ENCODE data around the gene TPH1.
A peak's percentile ranks its signal among the peaks of the same experiment; 100 is the strongest.

TPH1 gene

DNA sequence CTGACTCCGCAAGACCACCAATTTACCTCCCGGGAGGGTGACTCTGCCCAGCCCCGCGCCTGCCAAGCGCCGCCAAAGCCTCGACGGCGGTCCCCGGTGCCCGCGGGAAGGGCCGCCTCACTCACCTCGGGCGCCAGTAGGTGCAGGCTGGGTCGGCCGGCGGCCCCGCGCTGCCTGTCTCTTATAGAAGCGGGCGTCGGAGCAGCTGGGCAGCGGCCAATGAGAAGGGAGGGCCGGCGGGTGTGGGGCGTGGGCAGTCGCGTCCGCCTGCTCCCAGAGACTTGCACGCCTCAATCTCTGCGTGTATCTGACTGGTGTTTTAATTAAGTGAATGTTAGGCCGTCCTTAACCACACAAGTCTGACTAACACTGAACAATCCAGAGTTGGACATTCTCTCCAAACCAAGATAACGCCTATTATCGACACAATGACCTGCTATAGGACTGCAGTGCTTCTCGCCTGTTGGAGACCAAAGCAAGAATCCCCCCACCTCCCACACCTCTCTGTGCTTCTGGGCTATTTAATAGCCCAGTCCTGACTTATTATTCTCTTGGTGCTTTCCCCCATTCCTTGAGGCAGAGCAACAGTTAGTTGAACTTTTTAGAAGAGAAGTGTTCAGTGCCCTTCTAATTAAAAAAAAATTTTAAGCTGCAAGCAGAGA, at the start of gene TPH1:
TPH1 (minus strand) TSS at position 154 of the 662 bp plus-strand sequence. CDS start 5,507 bp downstream, outside the sequence.
- Histone ChIP-seq H3K36me3 (ENCODE audit: insufficient read depth, low read length) (no peaks in the 10 kb centered on the region), H3K4me1 (ENCODE audit: insufficient read depth, low read length) (no peaks in the 10 kb centered on the region), H3K9me3 (ENCODE audit: low read length) (no peaks in the 10 kb centered on the region), H3K27ac (ENCODE audit: low read depth, low read length) (no peak within 1 kb of the TSS), H3K27me3 (ENCODE audit: control insufficient read depth in 1 of 2, insufficient read depth in 2 of 2, low read length in 2 of 2) (peaks cover 9 to 19% of the 10 kb centered on the region in 2 donors), H3K4me3 (ENCODE audit: low read depth in 1 of 2, low read length in 2 of 2) (peak within 1 kb of the TSS in 1 of 2 donors; percentile 27), H3K9ac (ENCODE audit: low read length) (no peak within 1 kb of the TSS)

DNA sequence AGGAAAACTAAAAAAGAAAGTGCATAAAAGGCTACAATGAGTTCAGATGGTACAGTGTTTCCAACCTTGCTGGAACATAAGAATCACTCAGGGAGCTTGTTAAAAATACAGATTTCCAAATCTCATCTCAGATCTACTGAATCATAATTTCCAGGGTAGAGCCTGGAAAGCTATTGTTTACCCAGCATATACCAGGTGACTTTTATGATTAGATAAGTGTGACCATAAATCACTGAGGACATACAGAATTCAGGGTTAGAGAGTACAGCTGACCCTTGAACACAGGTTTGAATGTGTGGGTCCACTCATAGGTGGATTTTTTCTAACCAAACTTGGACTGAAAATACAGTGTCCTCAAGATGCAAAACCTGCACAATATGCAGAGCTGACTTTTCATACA, 47.9 kb upstream of the TPH1 start:
- Histone ChIP-seq H3K36me3 (ENCODE audit: insufficient read depth, low read length) (peaks cover 51% of the 10 kb centered on the region), H3K4me1 (ENCODE audit: insufficient read depth, low read length) (no peaks in the 10 kb centered on the region), H3K9me3 (ENCODE audit: low read length) (no peaks in the 10 kb centered on the region), H3K9ac (ENCODE audit: low read length) (no peak overlapping the region), H3K27me3 (ENCODE audit: control insufficient read depth in 1 of 2, insufficient read depth in 2 of 2, low read length in 2 of 2) (no peaks in the 10 kb centered on the region), H3K27ac (ENCODE audit: low read depth, low read length) (no peak overlapping the region), H3K4me3 (ENCODE audit: low read depth in 1 of 2, low read length in 2 of 2) (no peak overlapping the region)

DNA sequence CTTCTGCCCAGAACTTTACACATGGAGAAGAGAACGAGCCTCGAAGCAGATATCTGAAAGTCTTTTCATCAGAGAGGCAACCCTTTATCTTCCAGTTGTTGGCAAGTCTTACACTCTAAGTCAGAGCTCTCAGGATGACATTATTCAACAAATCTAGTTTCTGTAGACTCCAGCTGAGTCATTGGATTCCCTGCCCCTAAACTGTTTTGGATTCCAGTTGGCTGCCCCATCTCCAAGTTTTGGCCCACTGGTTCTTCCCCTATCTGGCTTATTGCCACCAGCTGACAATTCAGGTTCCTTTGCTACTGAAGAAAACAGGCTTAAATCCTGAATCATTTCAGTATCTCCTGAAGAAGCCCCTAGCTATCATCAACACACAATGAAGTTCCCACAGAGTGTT, 45.7 kb upstream of the TPH1 start:
- no peak overlapping the region for H3K27ac ChIP-seq (ENCODE audit: low read depth, low read length)
- H3K9ac ChIP-seq (ENCODE audit: low read length) = no peak overlapping the region
- no peaks in the 10 kb centered on the region for H3K4me1 ChIP-seq (ENCODE audit: insufficient read depth, low read length)
- no peaks in the 10 kb centered on the region for H3K9me3 ChIP-seq (ENCODE audit: low read length)
- no peak overlapping the region for H3K4me3 ChIP-seq (ENCODE audit: low read depth in 1 of 2, low read length in 2 of 2)
- peaks cover 67% of the 10 kb centered on the region for H3K36me3 ChIP-seq (ENCODE audit: insufficient read depth, low read length)
- H3K27me3 ChIP-seq (ENCODE audit: control insufficient read depth in 1 of 2, insufficient read depth in 2 of 2, low read length in 2 of 2) = no peaks in the 10 kb centered on the region

DNA sequence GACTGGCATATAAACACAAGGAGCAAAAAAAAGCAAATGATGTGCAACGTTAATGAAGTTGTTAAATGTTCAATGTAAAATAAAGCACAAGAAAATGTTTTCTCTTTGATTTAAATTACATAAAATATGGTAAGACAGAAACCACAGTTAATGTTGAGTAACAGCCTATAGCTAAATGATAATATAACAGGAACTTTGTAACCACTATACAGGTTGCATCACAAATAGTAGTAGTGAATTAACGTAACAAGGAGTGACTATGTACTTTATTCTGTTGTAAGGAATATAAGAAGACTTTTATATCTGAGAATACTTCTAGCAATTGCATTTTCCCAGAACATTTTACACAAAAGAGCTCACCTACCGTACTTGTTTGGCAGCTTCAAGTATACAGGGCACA, 42.9 kb upstream of the TPH1 start:
- H3K4me1 ChIP-seq (ENCODE audit: insufficient read depth, low read length) = no peaks in the 10 kb centered on the region
- H3K27me3 ChIP-seq (ENCODE audit: control insufficient read depth in 1 of 2, insufficient read depth in 2 of 2, low read length in 2 of 2) = no peaks in the 10 kb centered on the region
- H3K4me3 ChIP-seq (ENCODE audit: low read depth in 1 of 2, low read length in 2 of 2) = no peak overlapping the region
- no peak overlapping the region for H3K9ac ChIP-seq (ENCODE audit: low read length)
- H3K36me3 ChIP-seq (ENCODE audit: insufficient read depth, low read length) = peaks cover 56% of the 10 kb centered on the region
- H3K27ac ChIP-seq (ENCODE audit: low read depth, low read length) = no peak overlapping the region
- H3K9me3 ChIP-seq (ENCODE audit: low read length) = no peaks in the 10 kb centered on the region

- Histone ChIP-seq H3K9me3 (ENCODE audit: low read length) (no peaks in the 10 kb centered on the region), H3K4me1 (ENCODE audit: insufficient read depth, low read length) (no peaks in the 10 kb centered on the region), H3K9ac (ENCODE audit: low read length) (no peak overlapping the region), H3K27me3 (ENCODE audit: control insufficient read depth in 1 of 2, insufficient read depth in 2 of 2, low read length in 2 of 2) (no peaks in the 10 kb centered on the region), H3K36me3 (ENCODE audit: insufficient read depth, low read length) (peaks cover 54% of the 10 kb centered on the region), H3K27ac (ENCODE audit: low read depth, low read length) (no peak overlapping the region), H3K4me3 (ENCODE audit: low read depth in 1 of 2, low read length in 2 of 2) (no peak overlapping the region)
Measured at GRCh38 chr11:18088366-18088765, 42.3 kb upstream of the TPH1 start.

DNA sequence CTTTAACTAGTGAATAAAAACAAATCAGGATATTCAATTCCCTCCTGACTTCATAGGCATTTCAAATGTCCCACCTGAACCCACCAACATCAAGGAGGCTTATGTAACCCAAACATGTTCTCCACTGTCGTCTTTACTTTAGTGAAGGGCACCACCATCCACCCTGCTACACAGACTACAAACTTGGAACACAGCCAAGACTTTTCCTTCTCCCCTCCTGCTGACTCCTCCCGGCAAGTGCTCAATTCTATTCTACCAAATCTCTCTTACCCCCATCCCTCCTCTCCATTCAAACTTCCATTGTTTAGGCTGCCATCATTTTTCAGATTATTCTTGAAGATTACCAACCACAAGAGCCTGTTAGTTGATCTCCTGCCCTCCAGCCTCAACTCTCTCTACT, 35.5 kb upstream of the TPH1 start:
- no peak overlapping the region for H3K27ac ChIP-seq (ENCODE audit: low read depth, low read length)
- H3K4me1 ChIP-seq (ENCODE audit: insufficient read depth, low read length) = no peaks in the 10 kb centered on the region
- peaks cover 26% of the 10 kb centered on the region for H3K36me3 ChIP-seq (ENCODE audit: insufficient read depth, low read length)
- no peaks in the 10 kb centered on the region for H3K9me3 ChIP-seq (ENCODE audit: low read length)
- H3K9ac ChIP-seq (ENCODE audit: low read length) = no peak overlapping the region
- H3K27me3 ChIP-seq (ENCODE audit: control insufficient read depth in 1 of 2, insufficient read depth in 2 of 2, low read length in 2 of 2) = no peaks in the 10 kb centered on the region
- H3K4me3 ChIP-seq (ENCODE audit: low read depth in 1 of 2, low read length in 2 of 2) = no peak overlapping the region

- H3K27me3 ChIP-seq (ENCODE audit: control insufficient read depth in 1 of 2, insufficient read depth in 2 of 2, low read length in 2 of 2) = no peaks in the 10 kb centered on the region
- H3K36me3 ChIP-seq (ENCODE audit: insufficient read depth, low read length) = peaks cover 20% of the 10 kb centered on the region
- no peak overlapping the region for H3K27ac ChIP-seq (ENCODE audit: low read depth, low read length)
- H3K9ac ChIP-seq (ENCODE audit: low read length) = no peak overlapping the region
- H3K4me1 ChIP-seq (ENCODE audit: insufficient read depth, low read length) = no peaks in the 10 kb centered on the region
- no peaks in the 10 kb centered on the region for H3K9me3 ChIP-seq (ENCODE audit: low read length)
- no peak overlapping the region for H3K4me3 ChIP-seq (ENCODE audit: low read depth in 1 of 2, low read length in 2 of 2)
Measured at GRCh38 chr11:18080451-18080850, 34.4 kb upstream of the TPH1 start.

GRCh38 chr11:18078909-18079308, 32.8 kb upstream of the TPH1 start:
- H3K27me3 ChIP-seq (ENCODE audit: control insufficient read depth in 1 of 2, insufficient read depth in 2 of 2, low read length in 2 of 2) = no peaks in the 10 kb centered on the region
- no peaks in the 10 kb centered on the region for H3K4me1 ChIP-seq (ENCODE audit: insufficient read depth, low read length)
- H3K27ac ChIP-seq (ENCODE audit: low read depth, low read length) = no peak overlapping the region
- H3K9me3 ChIP-seq (ENCODE audit: low read length) = no peaks in the 10 kb centered on the region
- peaks cover 25% of the 10 kb centered on the region for H3K36me3 ChIP-seq (ENCODE audit: insufficient read depth, low read length)
- H3K9ac ChIP-seq (ENCODE audit: low read length) = no peak overlapping the region
- no peak overlapping the region for H3K4me3 ChIP-seq (ENCODE audit: low read depth in 1 of 2, low read length in 2 of 2)

DNA sequence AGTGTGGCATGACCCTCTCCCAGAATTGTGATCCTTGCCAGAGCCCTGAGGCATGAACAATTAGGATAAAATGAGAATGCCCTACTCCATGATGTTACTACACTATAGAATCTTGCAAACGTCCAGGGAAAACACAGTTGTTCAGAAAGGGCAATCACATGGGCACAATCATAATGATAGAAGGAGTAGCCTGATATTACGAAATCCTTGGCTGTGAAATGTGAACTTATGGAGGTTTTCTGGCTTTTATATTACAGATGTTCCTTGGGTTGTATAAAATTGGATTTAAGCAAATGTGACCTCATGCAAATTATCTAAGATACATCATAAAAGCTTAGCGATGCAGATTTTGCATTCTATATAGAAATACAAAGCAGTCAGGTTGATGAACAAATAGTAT, 29.4 kb upstream of the TPH1 start:
- Histone ChIP-seq H3K27ac (ENCODE audit: low read depth, low read length) (no peak overlapping the region), H3K36me3 (ENCODE audit: insufficient read depth, low read length) (peaks cover 12% of the 10 kb centered on the region), H3K9me3 (ENCODE audit: low read length) (no peaks in the 10 kb centered on the region), H3K9ac (ENCODE audit: low read length) (no peak overlapping the region), H3K27me3 (ENCODE audit: control insufficient read depth in 1 of 2, insufficient read depth in 2 of 2, low read length in 2 of 2) (no peaks in the 10 kb centered on the region), H3K4me1 (ENCODE audit: insufficient read depth, low read length) (no peaks in the 10 kb centered on the region), H3K4me3 (ENCODE audit: low read depth in 1 of 2, low read length in 2 of 2) (no peak overlapping the region)

DNA sequence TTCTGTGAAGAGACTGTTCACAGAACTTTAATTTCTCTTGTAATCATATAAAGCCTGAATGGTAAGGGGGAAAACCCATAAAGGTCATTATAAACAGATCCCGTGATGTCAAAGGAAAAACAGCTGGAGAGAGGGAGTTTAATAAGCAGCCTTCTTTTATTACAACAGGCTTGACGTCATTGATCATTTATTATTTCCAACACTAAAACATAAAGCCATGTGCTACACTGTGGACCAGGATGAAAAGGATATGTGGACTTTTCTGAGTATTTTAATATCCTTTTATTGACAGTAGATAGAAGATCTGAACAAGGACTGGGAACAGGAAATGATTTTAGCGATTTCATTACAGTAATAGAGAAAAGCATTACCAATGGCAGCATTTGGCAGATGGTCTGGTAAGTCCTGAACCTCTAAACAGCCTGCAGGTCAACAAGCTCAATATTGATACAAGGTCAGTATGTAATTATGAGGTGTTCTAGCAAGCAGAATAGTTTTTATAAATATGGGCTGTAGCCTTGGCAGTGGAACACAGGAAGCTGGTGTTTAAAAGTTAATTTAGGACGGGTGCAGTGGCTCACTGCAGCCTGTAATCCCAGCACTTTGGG, 25.1 kb upstream of the TPH1 start:
- no peak overlapping the region for H3K4me3 ChIP-seq (ENCODE audit: low read depth in 1 of 2, low read length in 2 of 2)
- no peaks in the 10 kb centered on the region for H3K4me1 ChIP-seq (ENCODE audit: insufficient read depth, low read length)
- no peaks in the 10 kb centered on the region for H3K9me3 ChIP-seq (ENCODE audit: low read length)
- H3K36me3 ChIP-seq (ENCODE audit: insufficient read depth, low read length) = peaks cover 5% of the 10 kb centered on the region
- no peaks in the 10 kb centered on the region for H3K27me3 ChIP-seq (ENCODE audit: control insufficient read depth in 1 of 2, insufficient read depth in 2 of 2, low read length in 2 of 2)
- H3K9ac ChIP-seq (ENCODE audit: low read length) = no peak overlapping the region
- H3K27ac ChIP-seq (ENCODE audit: low read depth, low read length) = no peak overlapping the region

GRCh38 chr11:18067372-18067771, 21.3 kb upstream of the TPH1 start:
- no peaks in the 10 kb centered on the region for H3K36me3 ChIP-seq (ENCODE audit: insufficient read depth, low read length)
- H3K27ac ChIP-seq (ENCODE audit: low read depth, low read length) = no peak overlapping the region
- H3K9ac ChIP-seq (ENCODE audit: low read length) = no peak overlapping the region
- no peak overlapping the region for H3K4me3 ChIP-seq (ENCODE audit: low read depth in 1 of 2, low read length in 2 of 2)
- no peaks in the 10 kb centered on the region for H3K4me1 ChIP-seq (ENCODE audit: insufficient read depth, low read length)
- no peaks in the 10 kb centered on the region for H3K27me3 ChIP-seq (ENCODE audit: control insufficient read depth in 1 of 2, insufficient read depth in 2 of 2, low read length in 2 of 2)
- H3K9me3 ChIP-seq (ENCODE audit: low read length) = no peaks in the 10 kb centered on the region

DNA sequence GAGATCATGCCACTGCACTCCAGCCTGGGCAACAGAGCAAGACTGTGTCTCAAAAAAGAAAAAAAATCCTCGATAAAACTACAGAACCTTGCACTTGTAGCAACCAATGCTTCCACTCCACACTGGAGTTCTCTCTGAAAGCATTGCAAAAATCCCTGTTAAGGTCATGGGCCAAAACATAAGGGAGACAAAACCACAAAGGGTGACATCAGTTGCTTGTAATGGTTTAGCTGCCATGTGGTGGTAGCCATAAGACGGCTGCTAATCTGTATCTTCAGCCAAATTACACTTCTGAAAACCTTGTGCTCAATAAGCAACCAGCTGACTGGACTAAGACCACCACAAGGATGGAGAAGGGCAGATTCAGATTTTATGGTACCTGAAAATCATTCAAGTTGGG, 20.6 kb upstream of the TPH1 start:
- Histone ChIP-seq H3K9me3 (ENCODE audit: low read length) (no peaks in the 10 kb centered on the region), H3K4me1 (ENCODE audit: insufficient read depth, low read length) (no peaks in the 10 kb centered on the region)

More for the DNA sequence above, 20.6 kb upstream of the TPH1 start:
- H3K27me3 ChIP-seq (ENCODE audit: control insufficient read depth in 1 of 2, insufficient read depth in 2 of 2, low read length in 2 of 2) = no peaks in the 10 kb centered on the region
- no peak overlapping the region for H3K27ac ChIP-seq (ENCODE audit: low read depth, low read length)
- H3K4me3 ChIP-seq (ENCODE audit: low read depth in 1 of 2, low read length in 2 of 2) = no peak overlapping the region
- no peaks in the 10 kb centered on the region for H3K36me3 ChIP-seq (ENCODE audit: insufficient read depth, low read length)
- no peak overlapping the region for H3K9ac ChIP-seq (ENCODE audit: low read length)

Measured in muscle layer of colon (tissue), 2 donors.